Occipital lobe (tissue), 2 donors: ENCODE measurements around the gene GGT6. TPM values are rescaled to one million over a fixed set of nuclear protein-coding genes. Genes with fewer than 3 reads are reported as not detected.
"Not testable (repeated sequence)": the region's sequence is repeated elsewhere in the genome, so short reads cannot be mapped to it uniquely, and the experiment has no call there.

Experiments used
- DNase-seq: peaks from one replicate; lab custom pipeline; 2025; lab: John Stamatoyannopoulos, UW
- total RNA-seq: library from RNA; depleted of rRNA; stranded (reverse); fragments of >200 nt; gene quantifications from one replicate; pipeline ENCODE4 v1.2.3, GENCODE V29; 2014

The GGT6 gene, protein sequence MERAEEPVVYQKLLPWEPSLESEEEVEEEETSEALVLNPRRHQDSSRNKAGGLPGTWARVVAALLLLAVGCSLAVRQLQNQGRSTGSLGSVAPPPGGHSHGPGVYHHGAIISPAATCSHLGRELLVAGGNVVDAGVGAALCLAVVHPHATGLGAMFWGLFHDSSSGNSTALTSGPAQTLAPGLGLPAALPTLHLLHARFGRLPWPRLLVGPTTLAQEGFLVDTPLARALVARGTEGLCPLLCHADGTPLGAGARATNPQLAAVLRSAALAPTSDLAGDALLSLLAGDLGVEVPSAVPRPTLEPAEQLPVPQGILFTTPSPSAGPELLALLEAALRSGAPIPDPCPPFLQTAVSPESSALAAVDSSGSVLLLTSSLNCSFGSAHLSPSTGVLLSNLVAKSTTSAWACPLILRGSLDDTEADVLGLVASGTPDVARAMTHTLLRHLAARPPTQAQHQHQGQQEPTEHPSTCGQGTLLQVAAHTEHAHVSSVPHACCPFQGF
- not detected for total RNA-seq

GRCh38 chr17:4560421-4560820 is at the start of gene GGT6:
Gene GGT6 (minus strand): TSS chr17:4560577. CDS start chr17:4560521, 56 bp downstream.
- DNase-seq, result no peak

- no peak for DNase-seq
Observed at GRCh38 chr17:4610162-4610561, 49.8 kb upstream of the GGT6 start.

DNA sequence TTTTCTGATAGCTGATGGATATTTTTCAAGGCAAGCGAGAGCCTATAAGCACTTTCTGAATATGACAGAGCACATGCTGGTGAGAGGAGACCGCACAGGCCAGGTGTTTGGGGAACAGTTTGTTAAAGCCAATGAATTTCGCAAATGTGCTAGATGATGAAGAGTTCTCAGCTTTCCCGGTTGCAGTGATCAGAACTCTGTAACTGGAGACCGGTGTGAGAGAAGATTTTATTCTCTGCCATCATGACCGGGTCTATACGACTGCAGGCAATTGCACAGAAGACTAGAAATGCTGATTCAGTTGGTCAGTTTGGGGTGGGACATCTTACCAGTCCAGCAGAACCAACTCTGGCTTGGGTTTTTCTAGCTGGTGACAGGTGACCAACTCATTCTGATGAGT is 49.4 kb upstream of the GGT6 start:
- no peak for DNase-seq

- DNase-seq, result no peak
Observed at GRCh38 chr17:4607773-4608187, 47.4 kb upstream of the GGT6 start.

- DNase-seq, result no peak
Observed at GRCh38 chr17:4607261-4607741, 46.9 kb upstream of the GGT6 start.

DNA sequence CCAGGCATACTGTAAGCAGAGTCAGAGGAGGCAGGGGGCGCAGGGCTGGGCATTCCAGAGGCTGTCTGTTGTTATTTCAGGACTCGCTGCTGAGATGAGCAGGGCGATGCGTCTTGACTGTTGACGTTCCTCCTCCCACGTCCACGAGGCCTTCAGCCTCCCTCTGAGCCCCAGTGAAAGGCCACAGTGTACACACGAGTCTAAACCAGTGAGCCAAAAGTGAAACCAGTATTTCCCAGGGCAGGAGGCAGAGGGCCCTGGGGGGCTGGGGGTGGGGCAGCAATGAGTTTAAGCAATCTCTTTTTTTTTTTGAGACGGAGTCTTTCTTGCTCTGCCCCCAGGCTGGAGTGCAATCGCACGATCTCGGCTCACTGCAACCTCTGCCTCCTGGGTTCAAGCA is 45.4 kb upstream of the GGT6 start:
- no peak for DNase-seq

GRCh38 chr17:4604736-4605135 is 44.4 kb upstream of the GGT6 start:
- DNase-seq, result not testable (repeated sequence)

DNA sequence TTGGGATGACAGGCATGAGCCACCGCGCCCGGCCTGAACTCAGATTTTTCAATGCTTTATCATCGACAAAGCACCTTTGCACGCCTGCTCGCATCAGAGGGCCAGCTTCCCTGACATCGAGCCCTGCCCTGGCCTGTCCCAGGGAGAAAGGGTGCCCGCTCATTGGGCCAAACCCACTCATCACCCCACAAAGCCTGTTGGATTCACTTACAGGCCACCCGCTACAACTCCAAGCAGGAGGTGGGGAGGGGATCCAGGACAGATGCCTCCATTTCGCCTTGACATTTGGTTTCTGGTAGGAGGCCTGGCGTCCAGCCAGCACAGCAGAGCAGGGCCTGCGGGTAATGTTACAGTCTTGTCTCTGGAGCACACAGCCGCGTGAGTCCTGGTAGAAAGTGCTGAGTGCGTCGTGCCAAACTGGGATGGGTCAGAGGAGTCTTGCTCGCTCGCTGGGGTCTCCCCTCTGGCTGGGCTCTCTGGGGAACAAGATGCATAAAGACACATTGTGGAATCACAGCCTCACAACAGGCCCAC is 43.8 kb upstream of the GGT6 start:
- no peak for DNase-seq

DNA sequence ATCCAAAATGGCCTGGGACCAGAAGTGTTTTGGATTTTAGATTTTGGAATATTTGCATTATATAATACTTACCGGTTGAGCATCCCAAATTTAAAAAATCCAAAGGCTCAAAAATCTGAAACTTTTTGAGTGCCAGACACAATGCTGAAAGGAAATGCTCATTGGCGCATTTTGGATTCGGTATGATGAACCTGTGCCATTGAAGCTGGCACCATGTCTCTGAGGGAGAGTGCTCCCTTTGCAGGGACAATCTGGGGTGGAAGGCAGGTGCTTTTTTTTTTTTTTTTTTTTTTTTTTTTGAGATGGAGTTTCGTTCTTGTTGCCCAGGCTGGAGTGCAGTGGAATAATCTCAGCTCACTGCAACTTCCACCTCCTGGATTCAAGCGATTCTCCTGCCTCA is 41.7 kb upstream of the GGT6 start:
- no peak for DNase-seq

GRCh38 chr17:4601326-4601725 is 40.9 kb upstream of the GGT6 start:
- no peak for DNase-seq

- no peak for DNase-seq
Observed at GRCh38 chr17:4600563-4600962, 40.2 kb upstream of the GGT6 start.

DNA sequence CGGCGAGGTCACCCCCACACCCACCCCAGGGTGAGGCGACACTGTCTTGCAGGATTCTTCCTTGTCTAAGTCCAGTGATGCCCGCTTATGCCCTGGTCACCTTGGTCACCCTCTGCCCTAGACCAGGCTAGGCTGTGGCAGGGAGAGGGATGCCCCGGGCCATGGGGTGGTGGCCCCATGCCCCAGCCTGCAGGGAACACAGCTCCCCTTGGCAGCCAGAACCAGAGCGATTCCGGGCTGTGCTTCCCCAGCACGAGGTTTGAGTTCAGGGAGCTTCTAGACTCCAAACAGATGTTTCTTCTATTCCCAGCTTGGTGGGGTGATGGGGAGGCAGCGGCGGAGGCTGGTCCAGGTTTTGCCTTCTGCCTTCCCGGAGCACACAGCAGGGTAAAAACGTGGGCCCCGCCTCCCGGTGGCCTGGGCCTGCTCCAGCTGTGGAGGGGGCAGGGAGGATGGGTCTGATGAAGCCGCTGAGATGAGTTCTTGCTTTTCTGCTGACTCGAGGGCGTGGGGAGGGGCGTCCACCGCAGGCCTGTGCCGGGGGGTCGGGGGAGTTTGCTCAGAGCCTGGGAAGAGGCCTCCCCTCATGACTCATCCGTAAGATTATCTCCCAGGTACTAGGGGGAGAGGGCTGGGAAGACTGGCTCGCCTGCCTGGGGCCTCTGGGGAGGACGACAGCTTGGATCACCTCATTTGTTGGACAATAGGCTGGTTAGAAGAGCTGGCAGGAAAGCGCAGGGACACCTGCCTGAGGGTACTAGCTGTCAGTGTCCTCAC is 39.3 kb upstream of the GGT6 start:
- no peak for DNase-seq

GRCh38 chr17:4598776-4599504 is 38.6 kb upstream of the GGT6 start:
- no peak for DNase-seq

- no peak for DNase-seq
Observed at GRCh38 chr17:4597975-4598374, 37.6 kb upstream of the GGT6 start.

DNA sequence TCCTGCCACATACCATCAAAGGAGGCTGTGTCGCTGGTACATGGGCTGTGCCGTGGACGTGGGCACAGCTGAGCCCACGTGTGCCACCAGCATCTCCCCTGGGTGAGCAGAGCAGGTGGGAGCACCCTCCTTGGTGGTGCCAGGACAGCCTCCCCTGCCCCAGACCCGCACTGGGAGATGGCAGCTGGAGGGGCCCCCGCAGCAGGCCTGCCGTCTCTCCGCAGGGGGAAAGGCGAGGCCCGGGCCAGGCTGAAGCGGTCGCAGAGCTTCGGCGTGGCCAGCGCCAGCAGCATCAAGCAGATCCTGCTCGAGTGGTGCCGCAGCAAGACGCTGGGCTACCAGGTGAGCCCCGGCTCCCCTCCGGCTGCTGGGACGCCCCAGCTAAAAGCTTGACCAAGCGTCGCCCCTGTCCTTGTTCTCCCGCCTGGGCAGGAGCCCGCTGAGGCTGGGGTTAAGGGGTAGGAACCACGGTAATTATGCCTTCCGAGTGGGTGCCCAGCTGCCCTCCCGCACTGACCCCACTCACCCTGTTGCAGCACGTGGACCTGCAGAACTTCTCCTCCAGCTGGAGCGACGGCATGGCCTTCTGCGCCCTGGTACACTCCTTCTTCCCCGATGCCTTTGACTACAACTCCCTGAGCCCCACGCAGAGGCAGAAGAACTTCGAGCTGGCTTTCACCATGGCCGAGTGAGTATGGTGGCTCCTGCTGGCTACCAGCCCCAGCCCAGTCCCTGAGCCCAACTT is 36.4 kb upstream of the GGT6 start:
- DNase-seq, result no peak

DNA sequence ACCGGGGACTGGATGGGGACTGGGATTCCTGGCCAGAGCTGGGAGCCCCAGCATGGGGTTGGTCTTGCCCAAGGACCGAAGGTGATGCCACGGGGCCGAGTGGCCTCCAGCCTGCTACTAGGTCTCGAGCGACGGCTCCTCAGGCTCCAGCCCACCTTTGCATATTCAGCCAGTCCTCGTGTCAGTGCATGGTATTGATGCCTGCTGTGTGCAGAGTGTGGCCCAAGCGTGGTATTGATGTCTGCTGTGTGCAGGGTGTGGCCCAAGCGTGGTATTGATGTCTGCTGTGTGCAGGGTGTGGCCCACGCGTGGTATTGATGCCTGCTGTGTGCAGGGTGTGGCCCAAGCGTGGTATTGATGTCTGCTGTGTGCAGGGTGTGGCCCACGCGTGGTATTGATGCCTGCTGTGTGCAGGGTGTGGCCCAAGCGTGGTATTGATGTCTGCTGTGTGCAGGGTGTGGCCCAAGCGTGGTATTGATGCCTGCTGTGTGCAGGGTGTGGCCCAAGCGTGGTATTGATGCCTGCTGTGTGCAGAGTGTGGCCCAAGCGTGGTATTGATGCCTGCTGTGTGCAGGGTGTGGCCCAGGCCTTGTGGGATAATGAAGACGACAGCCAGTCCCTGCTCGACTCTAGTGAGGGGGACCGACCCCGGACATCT is 35.4 kb upstream of the GGT6 start:
- not testable (repeated sequence) for DNase-seq

DNA sequence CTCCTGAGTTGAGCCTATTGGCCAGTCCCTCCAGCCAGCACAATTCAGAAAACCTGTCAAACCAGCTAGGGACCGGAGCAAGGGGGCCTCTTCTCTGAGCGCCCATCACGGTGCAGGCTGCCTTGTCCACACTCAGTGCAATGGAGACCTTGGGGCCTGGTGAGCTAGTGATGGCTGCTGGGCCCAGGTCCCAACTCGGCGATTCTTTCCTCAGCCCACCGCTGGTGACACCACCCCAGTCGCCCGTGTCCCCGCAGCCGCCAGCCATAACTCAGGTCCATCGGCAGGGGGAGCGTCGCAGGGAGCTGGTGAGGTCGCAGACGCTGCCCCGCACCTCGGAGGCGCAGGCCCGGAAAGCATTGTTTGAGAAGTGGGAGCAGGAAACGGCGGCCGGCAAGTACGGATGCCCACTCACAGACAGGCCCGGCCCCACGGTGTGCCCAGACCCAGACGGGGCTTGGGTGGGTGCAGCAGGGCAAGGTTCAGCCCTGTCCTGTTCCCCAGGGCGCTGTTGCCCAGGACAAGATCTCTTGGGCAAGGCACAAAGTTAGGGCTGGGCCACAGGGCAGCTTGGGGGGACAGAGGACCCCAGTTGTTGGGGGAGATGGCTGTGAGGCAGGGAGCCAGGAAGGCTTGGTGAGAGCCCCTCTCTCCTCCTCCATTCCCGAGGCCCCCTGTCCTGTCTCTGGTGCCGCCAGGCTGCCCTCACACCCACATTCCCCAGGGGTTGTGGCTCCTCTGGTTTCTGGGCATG is 34.7 kb upstream of the GGT6 start:
- DNase-seq, result no peak

DNA sequence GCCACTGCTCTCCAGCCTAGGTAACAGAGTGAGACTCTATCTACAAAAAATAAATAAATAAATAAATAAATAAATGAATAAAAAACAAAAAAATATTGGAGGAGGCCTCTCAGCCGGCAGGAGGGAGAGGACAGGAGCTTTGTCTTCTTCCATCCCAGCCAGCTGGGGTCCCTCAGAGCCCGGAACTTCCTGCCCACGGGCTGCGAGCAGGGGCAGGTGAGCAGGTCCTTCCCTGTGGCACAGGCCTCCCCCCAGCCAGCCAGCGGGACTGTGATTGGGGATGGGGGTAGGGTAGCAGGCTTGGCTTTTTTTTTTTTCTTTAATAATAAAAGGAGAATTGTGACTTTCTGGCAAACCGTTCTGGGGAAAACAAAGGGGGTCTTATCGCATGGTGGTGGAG is 34.0 kb upstream of the GGT6 start:
- DNase-seq, result no peak

DNA sequence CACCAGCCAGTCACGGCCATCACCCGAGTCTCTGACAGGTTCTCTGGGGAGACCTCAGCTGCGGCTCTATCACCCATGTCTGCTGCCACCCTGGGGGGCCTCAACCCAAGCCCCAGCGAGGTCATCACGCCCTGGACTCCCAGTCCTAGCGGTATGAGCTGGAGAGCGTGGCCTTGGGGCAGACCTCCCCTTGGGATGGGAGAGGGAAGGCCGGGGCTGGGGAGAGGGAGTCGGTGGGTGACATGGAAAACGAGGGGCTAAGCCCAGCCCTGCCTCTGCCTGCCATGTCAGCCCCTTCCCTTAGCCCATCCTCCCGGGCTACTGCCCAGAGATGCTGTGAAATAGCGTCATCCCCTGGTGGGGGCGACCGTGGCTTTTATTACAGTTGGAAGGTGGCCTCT is 32.6 kb upstream of the GGT6 start:
- DNase-seq, result no peak
